Measurements from ENCODE around the gene KDM1B.
"Not testable (repeated sequence)": the region's sequence is repeated elsewhere in the genome, so short reads cannot be mapped to it uniquely, and the experiment has no call there.

KDM1B gene

GRCh38 chr6:18155150-18155863 is at the start of gene KDM1B:
Gene KDM1B, plus strand, starts transcription at chr6:18155422. Its CDS starts 4,474 bp downstream, at chr6:18159896.
- DNase-seq, result peak; percentile 93 to 96

GRCh38 chr6:18107061-18107460 is 48.2 kb upstream of the KDM1B start:
- no peak for DNase-seq

GRCh38 chr6:18110162-18110561 is 45.1 kb upstream of the KDM1B start:
- DNase-seq, result no peak

GRCh38 chr6:18115356-18115755 is 39.9 kb upstream of the KDM1B start:
- DNase-seq, result no peak

GRCh38 chr6:18117136-18117535 is 38.1 kb upstream of the KDM1B start:
- DNase-seq, result no peak

GRCh38 chr6:18118330-18118729 is 36.9 kb upstream of the KDM1B start:
- no peak for DNase-seq

GRCh38 chr6:18119236-18119635 is 36.0 kb upstream of the KDM1B start:
- no peak for DNase-seq

GRCh38 chr6:18121580-18122127 is 33.6 kb upstream of the KDM1B start:
- DNase-seq, result no peak

- DNase-seq, result peak; percentile 82 to 93
These were observed 32.8 kb upstream of the KDM1B start, which contains the start of gene NHLRC1 for GRCh38 chr6:18122128-18123093. Gene NHLRC1, minus strand, starts transcription at chr6:18122677. Its CDS starts 71 bp downstream, at chr6:18122606.

- no peak for DNase-seq
These were observed 29.1 kb upstream of the KDM1B start for GRCh38 chr6:18126121-18126520.

- DNase-seq, result no peak
These were observed 22.9 kb upstream of the KDM1B start for GRCh38 chr6:18132346-18132745.

- no peak for DNase-seq
These were observed 20.1 kb upstream of the KDM1B start for GRCh38 chr6:18135171-18135570.

GRCh38 chr6:18136260-18136659 is 19.0 kb upstream of the KDM1B start:
- no peak for DNase-seq

- no peak for DNase-seq
These were observed 16.3 kb upstream of the KDM1B start for GRCh38 chr6:18138906-18139305.

- DNase-seq, result no peak
These were observed 15.1 kb upstream of the KDM1B start for GRCh38 chr6:18139935-18140621.

- no peak for DNase-seq
These were observed 13.2 kb upstream of the KDM1B start for GRCh38 chr6:18141805-18142590.

- DNase-seq, result no peak
These were observed 12.7 kb upstream of the KDM1B start for GRCh38 chr6:18142591-18142861.

GRCh38 chr6:18147160-18147559 is 8.1 kb upstream of the KDM1B start:
- no peak for DNase-seq

- no peak for DNase-seq
These were observed 7.6 kb upstream of the KDM1B start for GRCh38 chr6:18147616-18148015.

- no peak for DNase-seq
These were observed 6.8 kb upstream of the KDM1B start for GRCh38 chr6:18148304-18149025.

GRCh38 chr6:18151391-18151790 is 3.8 kb upstream of the KDM1B start:
- not testable (repeated sequence) for DNase-seq

GRCh38 chr6:18151801-18152200 is 3.4 kb upstream of the KDM1B start:
- no peak for DNase-seq

All from SW 1271 (cell line).